WTC11 (cell line): ENCODE measurements around the gene PPHLN1.

ENCODE experiments used
- NFATC4 ChIP-seq: fragments of 250-450 bp; sonication (Bioruptor Pico); IDR thresholded peaks from 2 replicates; pipeline ENCODE4 v1.9.0; 2021; ENCODE audit warnings: mild to moderate bottlenecking
- NR3C1 ChIP-seq: sonication (generic); formaldehyde crosslinking; conservative IDR thresholded peaks from 2 replicates; pipeline ENCODE4 v1.8.1; 2023; ENCODE audit warnings: low read depth, mild to moderate bottlenecking, missing genetic modification reagents
- TF ChIP-seq, protein P1 (sequence below): fragments of 250-450 bp; sonication (Bioruptor Pico); IDR thresholded peaks from 2 replicates; pipeline ENCODE4 v1.9.0; 2021; ENCODE audit warnings: moderate library complexity, mild to moderate bottlenecking, inconsistent platforms, borderline replicate concordance
- TF ChIP-seq, protein P2 (sequence below): fragments of 200-600 bp; IDR thresholded peaks from 2 replicates; pipeline ENCODE4 v1.8.0; 2022; ENCODE audit warnings: antibody characterized with exemption

DNA sequence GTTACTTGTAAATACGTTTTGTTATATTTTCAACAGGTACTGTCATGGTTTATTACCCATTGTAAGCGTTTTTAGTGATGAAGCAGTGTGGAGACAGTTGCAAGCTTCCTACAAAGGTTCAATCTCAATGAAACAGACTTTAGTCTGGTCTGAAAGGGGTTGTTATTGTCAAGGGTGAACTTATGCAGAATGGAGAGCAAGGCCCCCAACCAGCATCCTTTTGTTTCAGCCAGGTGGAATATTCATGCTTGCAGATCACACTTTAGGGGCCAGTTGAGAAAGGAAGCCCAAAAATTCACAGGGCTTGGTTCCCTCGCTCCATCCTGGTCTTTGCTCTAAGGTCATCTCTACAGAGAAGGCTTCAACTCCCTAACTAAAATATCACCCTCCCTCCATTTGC lies 159.9 kb downstream of the PPHLN1 start:
- TF ChIP-seq NR3C1 (CRISPR knock-in tag) (no peak), NFATC4 (CRISPR knock-in tag) (no peak)
- TF ChIP-seq, protein P1, sequence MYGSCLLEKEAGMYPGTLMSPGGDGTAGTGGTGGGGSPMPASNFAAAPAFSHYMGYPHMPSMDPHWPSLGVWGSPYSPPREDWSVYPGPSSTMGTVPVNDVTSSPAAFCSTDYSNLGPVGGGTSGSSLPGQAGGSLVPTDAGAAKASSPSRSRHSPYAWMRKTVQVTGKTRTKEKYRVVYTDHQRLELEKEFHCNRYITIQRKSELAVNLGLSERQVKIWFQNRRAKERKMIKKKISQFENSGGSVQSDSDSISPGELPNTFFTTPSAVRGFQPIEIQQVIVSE: no peak
- TF ChIP-seq, protein P2, sequence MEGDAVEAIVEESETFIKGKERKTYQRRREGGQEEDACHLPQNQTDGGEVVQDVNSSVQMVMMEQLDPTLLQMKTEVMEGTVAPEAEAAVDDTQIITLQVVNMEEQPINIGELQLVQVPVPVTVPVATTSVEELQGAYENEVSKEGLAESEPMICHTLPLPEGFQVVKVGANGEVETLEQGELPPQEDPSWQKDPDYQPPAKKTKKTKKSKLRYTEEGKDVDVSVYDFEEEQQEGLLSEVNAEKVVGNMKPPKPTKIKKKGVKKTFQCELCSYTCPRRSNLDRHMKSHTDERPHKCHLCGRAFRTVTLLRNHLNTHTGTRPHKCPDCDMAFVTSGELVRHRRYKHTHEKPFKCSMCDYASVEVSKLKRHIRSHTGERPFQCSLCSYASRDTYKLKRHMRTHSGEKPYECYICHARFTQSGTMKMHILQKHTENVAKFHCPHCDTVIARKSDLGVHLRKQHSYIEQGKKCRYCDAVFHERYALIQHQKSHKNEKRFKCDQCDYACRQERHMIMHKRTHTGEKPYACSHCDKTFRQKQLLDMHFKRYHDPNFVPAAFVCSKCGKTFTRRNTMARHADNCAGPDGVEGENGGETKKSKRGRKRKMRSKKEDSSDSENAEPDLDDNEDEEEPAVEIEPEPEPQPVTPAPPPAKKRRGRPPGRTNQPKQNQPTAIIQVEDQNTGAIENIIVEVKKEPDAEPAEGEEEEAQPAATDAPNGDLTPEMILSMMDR: no peak
